HPDE6-E6E7 (cell line): ENCODE measurements around the gene CRACR2B.

Source experiments
- DNase-seq: peaks from one replicate; pipeline ENCODE4 v3.0.0; 2011; ENCODE audit warnings: missing footprints; ENCODE audit errors: extremely low spot score

The CRACR2B gene

DNA sequence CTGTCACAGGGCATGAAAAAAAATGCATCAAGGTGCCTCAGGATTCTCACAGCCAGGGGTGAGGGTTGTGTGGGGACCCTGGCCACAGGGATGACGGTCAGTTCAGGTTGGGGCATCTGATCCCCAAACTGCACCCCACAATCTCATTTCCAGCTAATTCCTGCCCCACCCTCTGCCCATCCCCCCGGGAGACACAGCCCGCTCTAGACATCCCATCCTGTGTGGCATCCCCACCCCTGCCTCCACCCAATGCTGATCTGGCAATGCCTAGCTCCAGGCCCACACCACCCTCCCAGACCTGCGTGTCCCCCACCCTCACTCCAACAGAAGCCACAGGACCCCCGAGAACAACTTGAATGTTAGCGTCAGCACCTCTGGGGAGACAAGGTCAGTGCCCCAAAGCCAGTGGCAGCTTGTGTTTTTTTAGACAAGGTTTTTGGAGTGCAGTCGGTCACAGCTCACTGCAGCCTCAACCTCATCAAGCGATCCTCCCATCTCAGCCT is 40.2 kb downstream of the CRACR2B start:
- no peak for DNase-seq

DNA sequence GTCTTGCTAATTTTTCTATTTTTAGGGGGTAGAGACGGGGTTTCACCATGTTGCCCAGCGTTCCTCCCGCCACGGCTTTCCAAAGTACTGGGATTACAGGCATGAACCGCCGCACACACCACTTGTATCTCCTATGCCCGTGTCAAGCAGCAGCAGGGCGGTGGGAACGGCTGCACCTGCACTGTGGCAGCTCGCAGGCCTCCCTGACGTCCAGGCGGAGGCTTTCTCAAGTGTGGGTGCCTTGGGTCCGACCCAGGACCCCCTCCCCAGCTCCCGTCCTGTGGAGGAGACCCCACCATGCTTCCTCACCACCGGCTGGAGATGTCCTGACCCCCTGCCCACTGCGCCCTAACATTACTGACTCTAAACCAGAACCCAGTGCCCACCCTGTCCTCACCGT is 40.7 kb downstream of the CRACR2B start:
- no peak for DNase-seq

DNA sequence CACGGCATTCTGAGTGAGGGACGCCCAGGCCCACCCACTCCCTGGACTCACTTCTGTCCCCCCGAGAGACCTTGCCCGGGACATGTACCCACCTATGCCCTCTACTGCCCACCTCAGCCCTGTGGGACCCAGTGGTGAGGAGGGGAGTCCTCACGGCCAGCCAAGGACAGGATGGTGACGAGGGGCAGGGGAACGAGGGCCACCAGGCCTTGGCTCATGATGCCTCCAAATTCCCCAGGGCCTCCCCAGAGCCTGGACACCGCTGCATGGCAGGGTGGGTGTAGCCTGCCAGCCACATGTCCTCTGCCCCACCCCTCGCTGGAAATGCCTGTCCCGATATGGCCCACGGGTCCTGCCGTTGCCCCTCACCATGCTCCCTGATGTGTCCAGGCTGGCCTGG is 41.1 kb downstream of the CRACR2B start:
- no peak for DNase-seq

DNA sequence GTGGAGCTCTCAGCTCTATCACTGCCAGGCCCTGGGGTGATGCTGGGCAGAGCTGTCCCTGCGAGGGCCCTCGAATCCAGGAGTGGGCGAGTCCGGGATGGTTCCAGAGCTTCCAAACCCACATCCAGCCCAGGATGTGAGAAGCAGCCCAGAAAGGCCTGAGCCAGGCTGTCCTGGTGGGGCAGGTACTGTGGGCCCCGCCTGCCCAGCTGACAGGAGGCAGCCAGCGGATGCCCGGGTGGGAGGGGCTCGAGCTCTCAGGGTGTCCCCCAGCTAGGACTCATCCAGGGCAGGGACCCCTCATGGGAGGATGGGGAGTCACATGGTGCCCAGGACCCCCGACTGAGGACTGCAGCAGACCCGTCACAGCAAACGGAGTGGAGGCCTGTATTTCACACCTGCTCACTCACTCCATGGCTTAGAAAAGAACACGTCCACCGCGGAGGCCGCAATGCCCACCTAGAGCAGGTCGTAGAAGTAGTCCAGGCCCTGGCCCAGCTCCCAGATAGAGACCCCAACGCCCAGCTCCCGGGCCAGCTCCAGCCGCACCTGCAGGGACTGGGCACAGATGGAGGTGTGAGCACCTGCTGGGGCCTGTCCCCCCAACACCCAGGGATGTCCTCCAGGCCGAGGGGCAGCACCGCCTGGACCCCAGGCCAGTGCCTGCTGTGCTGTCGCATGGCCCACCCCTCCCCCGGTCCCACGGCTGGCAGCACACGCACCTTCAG is 41.8 kb downstream of the CRACR2B start:
- DNase-seq, result no peak

DNA sequence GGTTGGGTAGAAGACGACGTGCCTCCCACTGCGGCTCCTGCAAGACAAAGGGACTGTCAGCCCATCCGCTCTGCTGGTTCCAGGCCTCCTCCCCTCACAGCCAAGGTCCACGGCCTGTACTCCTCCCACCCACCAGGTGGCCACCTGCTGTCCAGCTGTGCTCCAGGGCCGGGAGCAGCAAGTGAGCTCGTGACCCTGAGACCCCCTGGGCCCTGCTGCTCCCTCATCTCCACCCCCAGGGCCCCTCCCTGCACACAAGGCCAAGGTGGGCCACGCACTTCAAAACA is 42.4 kb downstream of the CRACR2B start:
- no peak for DNase-seq

DNA sequence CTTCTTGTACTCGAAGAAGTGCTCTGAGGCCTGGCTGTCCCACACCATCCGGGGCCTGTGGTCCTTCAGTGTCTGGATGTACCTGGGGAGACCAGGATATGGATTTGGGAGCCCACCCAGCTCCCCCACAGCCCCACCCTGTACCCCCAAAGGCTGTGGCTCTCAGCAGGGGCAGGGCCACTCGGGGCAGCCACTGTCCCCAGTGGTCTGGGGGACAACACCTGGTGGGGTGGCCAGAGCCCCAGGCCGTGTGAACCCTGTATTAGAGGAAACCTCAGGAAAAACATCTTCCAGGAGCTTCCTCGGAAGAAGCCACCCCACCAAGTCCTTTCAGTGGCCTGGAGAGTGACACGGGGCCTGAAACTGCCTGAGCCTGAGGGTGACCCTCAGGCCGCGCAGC is 42.7 kb downstream of the CRACR2B start:
- no peak for DNase-seq

DNA sequence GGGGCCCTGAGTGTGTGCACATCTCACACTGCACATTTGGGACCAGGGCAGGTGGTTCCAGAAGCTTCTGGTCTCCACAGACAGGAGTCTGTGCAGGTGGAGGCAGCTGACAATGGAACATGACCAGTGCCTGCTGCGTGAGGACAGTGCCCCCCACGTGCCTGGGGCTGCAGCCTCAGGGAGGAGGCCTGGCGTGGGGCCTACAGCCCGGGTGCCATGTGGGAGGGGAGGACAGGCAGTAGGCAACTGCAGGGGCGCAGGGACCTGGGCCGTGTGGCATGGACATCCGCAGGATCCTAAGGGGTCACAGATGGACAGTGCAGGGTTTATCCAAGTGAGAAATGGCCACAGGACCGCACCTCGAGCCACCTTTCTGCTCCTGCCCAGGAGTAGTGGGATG is 43.8 kb downstream of the CRACR2B start:
- DNase-seq, result no peak

DNA sequence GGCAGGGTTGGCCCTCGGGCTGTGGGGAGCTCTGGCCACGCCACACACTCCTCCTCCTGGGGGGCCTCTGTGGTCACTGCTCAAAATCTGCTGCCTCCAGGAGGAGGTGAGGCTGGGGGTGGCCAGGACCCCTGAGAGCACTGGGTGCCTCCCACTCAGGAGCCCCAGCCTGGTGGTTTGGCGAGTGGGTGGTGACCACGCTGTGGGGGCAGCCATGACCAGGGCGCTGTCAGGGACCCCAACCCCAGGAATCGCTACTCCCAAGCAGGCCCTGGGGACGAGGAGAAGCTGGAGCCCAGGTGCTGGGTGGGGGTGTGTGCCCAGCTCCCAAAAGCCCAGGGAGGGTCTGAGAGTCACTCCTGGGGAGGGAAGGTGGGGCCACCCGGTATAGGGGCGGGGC is 45.1 kb downstream of the CRACR2B start:
- DNase-seq, result no peak

DNA sequence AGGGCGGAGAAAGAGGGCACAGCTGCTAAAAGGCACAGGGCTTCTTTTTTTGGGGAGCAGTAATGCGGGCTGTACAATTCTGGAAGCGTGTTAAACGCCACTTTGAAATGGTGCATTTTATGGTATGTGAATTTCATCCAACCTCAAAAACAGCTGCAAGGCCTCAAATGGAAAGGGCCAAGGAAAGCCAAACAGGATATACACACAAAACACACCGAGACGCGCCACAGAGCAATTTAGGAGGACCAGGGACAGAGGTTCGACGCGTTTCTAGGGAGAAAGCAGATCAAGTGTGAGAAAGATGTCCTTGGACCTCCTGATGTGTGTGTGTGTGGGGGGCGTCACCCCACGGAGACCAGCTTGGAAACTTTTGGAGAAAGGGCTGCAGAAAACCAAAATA is 46.0 kb downstream of the CRACR2B start:
- no peak for DNase-seq

DNA sequence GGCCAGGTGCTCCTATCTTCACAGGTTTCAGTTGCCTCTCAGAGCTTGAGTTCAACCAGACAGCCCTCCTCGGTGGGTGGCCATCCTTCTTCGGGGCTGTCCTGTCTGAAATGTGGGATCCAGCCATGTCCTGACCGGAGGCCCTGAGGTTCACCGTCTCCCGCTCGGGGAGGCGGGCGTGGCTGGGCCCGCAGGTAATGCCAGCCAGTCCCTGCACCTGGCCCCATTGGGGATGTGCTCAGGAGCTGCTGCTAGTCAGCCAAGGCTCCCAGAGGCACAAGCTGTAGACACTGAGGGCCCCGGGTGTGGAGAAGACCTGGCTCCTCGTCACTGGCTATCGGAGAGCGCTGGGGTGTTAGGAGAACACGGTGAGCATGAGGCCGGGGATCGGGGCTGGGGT is 47.5 kb downstream of the CRACR2B start:
- no peak for DNase-seq

DNA sequence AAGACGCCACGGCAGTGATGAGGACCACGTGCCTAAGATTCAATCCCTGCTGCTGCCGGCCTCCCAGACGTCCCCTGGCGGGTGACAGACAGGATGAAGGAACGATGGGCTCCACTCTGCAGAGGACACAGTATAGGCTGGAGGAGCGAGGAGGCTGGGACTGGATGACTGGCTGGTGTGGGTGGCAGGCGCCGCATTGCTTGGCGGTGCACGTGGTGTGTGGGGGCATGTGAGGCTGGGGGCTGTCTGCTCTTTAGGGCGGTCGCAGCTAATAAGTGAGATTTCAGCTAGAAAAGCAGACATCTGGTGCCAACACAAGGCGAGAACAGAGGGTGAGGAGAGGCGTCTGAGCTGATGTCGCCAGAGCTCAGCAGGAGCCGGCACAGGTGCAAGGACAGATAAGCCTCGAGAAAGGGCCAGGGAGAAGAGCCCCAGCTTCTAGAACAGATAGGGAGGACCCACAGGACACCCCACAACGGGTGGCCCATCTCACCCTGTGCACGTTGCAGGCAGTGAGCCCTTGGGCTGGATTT is 48.1 kb downstream of the CRACR2B start:
- no peak for DNase-seq

DNA sequence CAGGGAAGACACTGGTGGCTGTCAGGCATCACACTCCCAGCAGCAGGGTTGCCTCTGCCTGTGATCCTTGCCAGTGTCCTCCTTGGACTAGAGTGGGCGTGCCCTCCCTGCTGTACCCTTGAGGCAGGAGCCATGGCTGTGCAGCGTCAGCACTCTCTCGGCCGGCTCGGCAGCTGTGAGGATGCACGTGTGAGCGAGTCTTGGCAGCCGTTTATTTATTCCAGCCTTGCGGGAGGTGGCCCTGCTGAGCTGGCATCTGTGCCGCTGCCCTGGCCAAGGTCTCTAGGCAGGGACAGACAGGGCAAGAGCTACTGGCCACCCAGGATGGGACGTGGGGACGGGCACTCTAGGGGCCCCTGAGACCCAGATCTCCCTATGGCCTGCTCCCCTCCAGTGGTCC is 48.8 kb downstream of the CRACR2B start:
- no peak for DNase-seq

DNA sequence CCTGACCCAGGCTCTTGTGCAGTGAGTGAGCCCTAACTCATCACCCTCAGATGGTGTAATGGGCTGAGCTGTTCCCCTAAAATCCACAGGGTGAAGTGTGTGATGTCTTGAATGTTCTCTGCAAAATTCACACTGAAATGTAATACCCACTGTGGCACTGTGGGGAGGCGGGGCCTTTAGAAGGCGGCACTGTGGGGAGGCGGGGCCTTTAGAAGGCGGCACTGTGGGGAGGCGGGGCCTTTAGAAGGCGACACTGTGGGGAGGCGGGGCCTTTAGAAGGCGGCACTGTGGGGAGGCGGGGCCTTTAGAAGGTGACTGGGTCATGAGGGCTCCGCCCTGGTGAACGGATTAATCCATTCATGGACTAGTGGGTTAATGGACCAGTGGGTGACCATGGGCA is 49.8 kb downstream of the CRACR2B start:
- DNase-seq, result no peak

DNA sequence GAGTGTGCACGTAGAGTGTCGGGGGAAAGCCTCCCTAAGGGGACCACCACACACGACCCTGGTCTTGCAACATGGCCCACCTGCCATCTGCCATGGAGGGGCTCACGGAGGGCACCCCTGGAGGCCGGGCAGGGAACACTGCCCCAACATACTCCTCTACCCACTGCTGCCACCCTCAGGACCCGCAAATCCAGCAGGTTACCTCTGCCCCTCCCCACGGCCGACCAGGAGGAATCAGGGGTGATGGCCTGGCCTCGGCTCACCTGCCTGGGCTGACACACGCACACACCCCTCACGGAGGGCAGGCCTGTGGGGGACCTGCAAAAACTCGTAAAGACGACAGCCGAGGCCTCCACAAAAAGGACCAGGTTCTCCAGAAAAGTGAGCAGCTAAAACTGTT is 52.7 kb downstream of the CRACR2B start:
- DNase-seq, result no peak
